Activated effector memory CD4-positive, alpha-beta T cell treated with anti-CD3 and anti-CD28 coated beads, Interleukin-2, amount 50 U/mL, for 16 hours (primary cell): ENCODE measurements around the gene CCDC12.
A peak's percentile ranks its signal among the peaks of the same experiment; 100 is the strongest.

Experiments used
- DNase-seq: peaks from one replicate; pipeline ENCODE4 v3.0.0-alpha.2; 2020

The CCDC12 gene

GRCh38 chr3:47007482-47008233 is 31.1 kb upstream of the CCDC12 start:
- DNase-seq, result peak; percentile 62

- peak; percentile 54 for DNase-seq
These were observed 30.5 kb upstream of the CCDC12 start for GRCh38 chr3:47007001-47007400.

- DNase-seq, result peak; percentile 59
These were observed 29.7 kb upstream of the CCDC12 start for GRCh38 chr3:47006145-47006651.

GRCh38 chr3:47005212-47006144 is 28.9 kb upstream of the CCDC12 start:
- DNase-seq, result peak; percentile 60

- peak; percentile 60 for DNase-seq
These were observed 28.0 kb upstream of the CCDC12 start for GRCh38 chr3:47004369-47005211.

- peak; percentile 59 for DNase-seq
These were observed 27.2 kb upstream of the CCDC12 start for GRCh38 chr3:47003461-47004368.

- peak; percentile 55 for DNase-seq
These were observed 26.5 kb upstream of the CCDC12 start for GRCh38 chr3:47003056-47003410.

GRCh38 chr3:47002171-47003055 is 25.9 kb upstream of the CCDC12 start:
- DNase-seq, result peak; percentile 60

- DNase-seq, result peak; percentile 59
These were observed 25.2 kb upstream of the CCDC12 start for GRCh38 chr3:47001731-47002170.

GRCh38 chr3:47000922-47001730 is 24.6 kb upstream of the CCDC12 start:
- no peak for DNase-seq

GRCh38 chr3:47000198-47000815 is 23.8 kb upstream of the CCDC12 start:
- no peak for DNase-seq

- no peak for DNase-seq
These were observed 23.1 kb upstream of the CCDC12 start for GRCh38 chr3:46999516-47000197.

GRCh38 chr3:46998852-46999515 is 22.4 kb upstream of the CCDC12 start:
- DNase-seq, result no peak

- DNase-seq, result peak; percentile 89
These were observed 21.7 kb upstream of the CCDC12 start for GRCh38 chr3:46998121-46998851.

GRCh38 chr3:46997453-46998091 is 21.0 kb upstream of the CCDC12 start:
- DNase-seq, result no peak

GRCh38 chr3:46996689-46997452 is 20.3 kb upstream of the CCDC12 start:
- no peak for DNase-seq
